ENCODE results near the gene MDGA2. TPM values are rescaled to one million over a fixed set of nuclear protein-coding genes. Genes with fewer than 3 reads are reported as not detected.
A peak's percentile ranks its signal among the peaks of the same experiment; 100 is the strongest.

The MDGA2 gene
- total RNA-seq, 1 donor from 2014 or later = 0.19 TPM

GRCh38 chr14:47085678-47086077 is 589.7 kb downstream of the MDGA2 start:
- H3K36me3 Mint-ChIP-seq (ENCODE audit: insufficient read depth) = no peaks in the 10 kb centered on the region
- H3K27me3 Mint-ChIP-seq = no peaks in the 10 kb centered on the region
- no peak for TF ChIP-seq CTCF (IDR thresholded peaks at IDR 0.05; ENCODE audit: unreplicated experiment)
- no peaks in the 10 kb centered on the region for H3K4me1 Mint-ChIP-seq (ENCODE audit: low read depth)
- H3K9me3 Mint-ChIP-seq (ENCODE audit: low read depth) = no peaks in the 10 kb centered on the region
- DNase-seq (ENCODE audit: low spot score, unreplicated experiment) = no peak
- H3K4me3 Mint-ChIP-seq (ENCODE audit: low read depth) = no peak overlapping the region
- no peak overlapping the region for H3K27ac Mint-ChIP-seq

- Mint-ChIP-seq H3K4me1 (ENCODE audit: low read depth) (no peaks in the 10 kb centered on the region), H3K27ac (no peak overlapping the region), H3K4me3 (ENCODE audit: low read depth) (no peak overlapping the region), H3K27me3 (no peaks in the 10 kb centered on the region), H3K36me3 (ENCODE audit: insufficient read depth) (no peaks in the 10 kb centered on the region), H3K9me3 (ENCODE audit: low read depth) (no peaks in the 10 kb centered on the region)
- DNase-seq (ENCODE audit: low spot score, unreplicated experiment) = no peak
- TF ChIP-seq CTCF (IDR thresholded peaks at IDR 0.05; ENCODE audit: unreplicated experiment) = no peak
These were observed 610.1 kb downstream of the MDGA2 start for GRCh38 chr14:47065326-47065725.

GRCh38 chr14:47060050-47060449 is 615.4 kb downstream of the MDGA2 start:
- H3K9me3 Mint-ChIP-seq (ENCODE audit: low read depth) = peaks cover 2% of the 10 kb centered on the region
- H3K27me3 Mint-ChIP-seq = no peaks in the 10 kb centered on the region
- peaks cover 3% of the 10 kb centered on the region for H3K4me1 Mint-ChIP-seq (ENCODE audit: low read depth)
- no peak overlapping the region for H3K27ac Mint-ChIP-seq
- TF ChIP-seq CTCF (IDR thresholded peaks at IDR 0.05; ENCODE audit: unreplicated experiment) = no peak
- DNase-seq (ENCODE audit: low spot score, unreplicated experiment) = no peak
- no peaks in the 10 kb centered on the region for H3K36me3 Mint-ChIP-seq (ENCODE audit: insufficient read depth)
- H3K4me3 Mint-ChIP-seq (ENCODE audit: low read depth) = no peak overlapping the region

GRCh38 chr14:47057364-47057763 is 618.0 kb downstream of the MDGA2 start:
- Mint-ChIP-seq H3K4me1 (ENCODE audit: low read depth) (peaks cover 6% of the 10 kb centered on the region), H3K9me3 (ENCODE audit: low read depth) (peaks cover 4% of the 10 kb centered on the region), H3K36me3 (ENCODE audit: insufficient read depth) (no peaks in the 10 kb centered on the region), H3K27ac (no peak overlapping the region), H3K27me3 (no peaks in the 10 kb centered on the region), H3K4me3 (ENCODE audit: low read depth) (no peak overlapping the region)
- TF ChIP-seq CTCF (IDR thresholded peaks at IDR 0.05; ENCODE audit: unreplicated experiment) = no peak
- no peak for DNase-seq (ENCODE audit: low spot score, unreplicated experiment)

GRCh38 chr14:47044841-47045240 is 630.6 kb downstream of the MDGA2 start:
- no peak overlapping the region for H3K27ac Mint-ChIP-seq
- H3K9me3 Mint-ChIP-seq (ENCODE audit: low read depth) = no peaks in the 10 kb centered on the region
- peak; percentile 64 for TF ChIP-seq CTCF (IDR thresholded peaks at IDR 0.05; ENCODE audit: unreplicated experiment)
- H3K36me3 Mint-ChIP-seq (ENCODE audit: insufficient read depth) = no peaks in the 10 kb centered on the region
- no peak overlapping the region for H3K4me3 Mint-ChIP-seq (ENCODE audit: low read depth)
- no peak for DNase-seq (ENCODE audit: low spot score, unreplicated experiment)
- no peaks in the 10 kb centered on the region for H3K27me3 Mint-ChIP-seq
- peaks cover 7% of the 10 kb centered on the region for H3K4me1 Mint-ChIP-seq (ENCODE audit: low read depth)

Measured in progenitor cell of endocrine pancreas (in vitro differentiated cells).